H9 (cell line): ENCODE data around the gene LIMS1. TPM values are rescaled to one million over a fixed set of nuclear protein-coding genes. Genes with fewer than 3 reads are reported as not detected.

Experiments
- DNase-seq: peaks from one replicate; pipeline ENCODE4 v3.0.0-alpha.2; 2017
- H2AFZ ChIP-seq: one replicate; pipeline ENCODE4 v1.6.1; 2013; ENCODE audit warnings: mild to moderate bottlenecking, low read length, control low read depth, moderate library complexity
- H2AK5ac ChIP-seq: 2 replicates; pipeline ENCODE4 v1.6.1; 2013; ENCODE audit warnings: low read length, control low read depth, mixed read lengths; ENCODE audit not compliant: insufficient read length
- H2BK120ac ChIP-seq: one replicate; pipeline ENCODE4 v1.6.1; 2013; ENCODE audit warnings: low read depth, mild to moderate bottlenecking, low read length, control low read depth, inconsistent platforms; ENCODE audit not compliant: poor library complexity, severe bottlenecking
- H2BK12ac ChIP-seq: 2 replicates; pipeline ENCODE4 v1.6.1; 2013; ENCODE audit warnings: low read length, control low read depth, mixed read lengths, low read depth; ENCODE audit not compliant: insufficient read length
- H2BK15ac ChIP-seq: 2 replicates; pipeline ENCODE4 v1.6.1; 2013; ENCODE audit warnings: low read depth, low read length, control low read depth
- H2BK20ac ChIP-seq: one replicate; pipeline ENCODE4 v1.6.1; 2013; ENCODE audit warnings: low read depth, mild to moderate bottlenecking, low read length, control low read depth, inconsistent platforms; ENCODE audit not compliant: poor library complexity, severe bottlenecking
- H2BK5ac ChIP-seq: 2 replicates; pipeline ENCODE4 v1.6.1; 2013; ENCODE audit warnings: low read length, control low read depth, mixed read lengths; ENCODE audit not compliant: insufficient read length
- H3K14ac ChIP-seq: 2 replicates; pipeline ENCODE4 v1.6.1; 2013; ENCODE audit warnings: low read length, control low read depth; ENCODE audit not compliant: insufficient read depth
- H3K18ac ChIP-seq: 2 replicates; pipeline ENCODE4 v1.6.1; 2013; ENCODE audit warnings: low read depth, mild to moderate bottlenecking, mixed read lengths, low read length, control low read depth; ENCODE audit not compliant: insufficient read length
- H3K23ac ChIP-seq: 2 replicates; pipeline ENCODE4 v1.6.1; 2013; ENCODE audit warnings: low read length, control low read depth, mixed read lengths, low read depth; ENCODE audit not compliant: insufficient read length
- H3K23me2 ChIP-seq: 2 replicates; pipeline ENCODE4 v1.6.1; 2013; ENCODE audit warnings: low read depth, mild to moderate bottlenecking, mixed read lengths, low read length, control low read depth; ENCODE audit not compliant: insufficient read length, poor library complexity, severe bottlenecking
- H3K27ac ChIP-seq: 2 replicates; pipeline ENCODE4 v1.5.1; 2013; ENCODE audit warnings: low read length, control low read depth, mixed read lengths, low read depth; ENCODE audit not compliant: insufficient read length
- H3K27me3 ChIP-seq: 2 replicates; pipeline ENCODE4 v1.6.1; 2013; ENCODE audit warnings: low read length, control low read depth, inconsistent platforms; ENCODE audit not compliant: insufficient read depth
- H3K4ac ChIP-seq: 2 replicates; pipeline ENCODE4 v1.6.1; 2013; ENCODE audit warnings: low read depth, mild to moderate bottlenecking, control low read depth, inconsistent platforms, low read length, moderate library complexity
- H3K4me1 ChIP-seq: 2 replicates; pipeline ENCODE4 v1.6.1; 2013; ENCODE audit warnings: low read length, control low read depth, inconsistent platforms; ENCODE audit not compliant: insufficient read depth
- H3K4me2 ChIP-seq: 2 replicates; pipeline ENCODE4 v1.6.1; 2013; ENCODE audit warnings: low read length, control low read depth, mixed read lengths; ENCODE audit not compliant: insufficient read length, insufficient read depth
- H3K56ac ChIP-seq: 2 replicates; pipeline ENCODE4 v1.6.1; 2013; ENCODE audit warnings: low read depth, mild to moderate bottlenecking, mixed read lengths, low read length, control low read depth; ENCODE audit not compliant: insufficient read length
- H3K79me1 ChIP-seq: 2 replicates; pipeline ENCODE4 v1.6.1; 2013; ENCODE audit warnings: low read depth, mild to moderate bottlenecking, moderate library complexity, low read length, control low read depth, inconsistent platforms; ENCODE audit not compliant: insufficient read depth, poor library complexity, severe bottlenecking
- H3K79me2 ChIP-seq: 2 replicates; pipeline ENCODE4 v1.6.1; 2013; ENCODE audit warnings: low read length, control low read depth, inconsistent platforms; ENCODE audit not compliant: insufficient read depth
- H3K9ac ChIP-seq: 2 replicates; pipeline ENCODE4 v1.6.1; 2013; ENCODE audit warnings: low read length, control low read depth, mixed read lengths; ENCODE audit not compliant: insufficient read length; ENCODE audit errors: extremely low read depth
- H3K9me3 ChIP-seq: one replicate; pipeline ENCODE4 v1.6.1; 2013; ENCODE audit warnings: low read depth, low read length, inconsistent platforms; ENCODE audit not compliant: control insufficient read depth
- H3T11ph ChIP-seq: one replicate; pipeline ENCODE4 v1.6.1; 2013; ENCODE audit warnings: mild to moderate bottlenecking, low read length, control low read depth, inconsistent platforms
- H4K20me1 ChIP-seq: one replicate; pipeline ENCODE4 v1.6.1; 2013; ENCODE audit not compliant: control insufficient read depth, insufficient read length, insufficient read depth
- H4K5ac ChIP-seq: 2 replicates; pipeline ENCODE4 v1.6.1; 2013; ENCODE audit warnings: low read depth, mild to moderate bottlenecking, mixed read lengths, low read length, control low read depth; ENCODE audit not compliant: insufficient read length
- H4K8ac ChIP-seq: replicated peaks from 2 replicates; pipeline ENCODE4 v1.6.1; 2013; ENCODE audit warnings: low read length, control low read depth, mixed read lengths, low read depth; ENCODE audit not compliant: insufficient read length
- H4K91ac ChIP-seq: 2 replicates; pipeline ENCODE4 v1.6.1; 2013; ENCODE audit warnings: low read depth, mild to moderate bottlenecking, moderate library complexity, mixed read lengths, low read length, control low read depth; ENCODE audit not compliant: insufficient read length
- H3K27ac Mint-ChIP-seq, 3 experiments: 2 replicates in 2 of 3; 3 replicates in 1 of 3; pipeline ENCODE4 v1.8.0; 2020 to 2021; ENCODE audit warnings: mixed read lengths in 3 of 3, mild to moderate bottlenecking in 1 of 3, moderate library complexity in 1 of 3
- H3K27me3 Mint-ChIP-seq: 2 replicates; pipeline ENCODE4 v1.8.0; 2021; ENCODE audit warnings: low read depth, mild to moderate bottlenecking, moderate library complexity, mixed read lengths
- H3K36me3 Mint-ChIP-seq, 3 experiments: 2 replicates in 2 of 3; 3 replicates in 1 of 3; pipeline ENCODE4 v1.8.0; 2020 to 2021; ENCODE audit warnings: low read depth in 3 of 3, mixed read lengths in 3 of 3; ENCODE audit not compliant: insufficient read depth in 1 of 3
- H3K4me1 Mint-ChIP-seq, 2 experiments: 2 replicates each; pipeline ENCODE4 v1.8.0; 2020; ENCODE audit warnings: mixed read lengths in 2 of 2
- H3K4me3 Mint-ChIP-seq, 2 experiments: 2 replicates in 1 of 2; 3 replicates in 1 of 2; pipeline ENCODE4 v1.8.0; 2020 to 2021; ENCODE audit warnings: mild to moderate bottlenecking in 2 of 2, mixed read lengths in 2 of 2, moderate library complexity in 1 of 2
- H3K9me3 Mint-ChIP-seq, 2 experiments: 2 replicates in 1 of 2; 3 replicates in 1 of 2; pipeline ENCODE4 v1.8.0; 2020; ENCODE audit warnings: mild to moderate bottlenecking in 2 of 2, mixed read lengths in 2 of 2, moderate library complexity in 1 of 2
- WGBS: extraction: QIAGEN DNeasy Blood & Tissue Kit; methylation state at CpG from one replicate; pipeline ENCODE4 v1.1.7; 2013; ENCODE audit warnings: missing lambda C conversion rate, low lambda C conversion rate, mixed read lengths; ENCODE audit not compliant: insufficient read length; ENCODE audit errors: extremely low coverage; 5-methylcytosine and 5-hydroxymethylcytosine counted together
- total RNA-seq: library from RNA; stranded (reverse); gene quantifications from 2 replicates; pipeline ENCODE4 v1.2.1, GENCODE V29; 2021
- TF ChIP-seq, protein P1 (sequence below): fragments of 200-600 bp; sonication (generic); conservative IDR thresholded peaks from 3 replicates; pipeline ENCODE4 v1.8.0; 2021; ENCODE audit warnings: antibody characterized with exemption, mild to moderate bottlenecking

Gene LIMS1
- total RNA-seq, 1 experiment from 2014 or later, result 37.7 TPM

DNA sequence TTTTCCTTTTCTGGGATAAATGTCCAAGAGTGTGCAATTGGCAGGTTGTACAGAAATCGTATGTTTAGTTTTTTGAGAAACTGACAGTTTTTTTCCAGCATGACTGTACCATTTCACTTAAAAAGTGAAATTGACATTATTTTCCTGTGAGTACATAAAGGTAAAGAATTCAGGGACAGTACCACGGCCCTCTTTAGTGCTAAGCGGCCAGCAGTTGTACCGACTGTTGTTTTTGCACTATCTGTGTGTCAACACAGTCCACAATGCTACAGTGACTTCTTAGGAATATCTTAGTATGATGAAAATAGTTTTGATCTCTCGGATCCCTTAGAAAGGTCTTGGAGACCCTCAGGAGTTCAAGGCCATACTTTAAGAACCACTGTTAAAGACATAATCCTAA is 2.6 kb downstream of the LIMS1 start:
- H3K4me1 ChIP-seq, result no peaks in the 10 kb centered on the region
- Mint-ChIP-seq H3K27ac (no peak overlapping the region), H3K4me1 (peaks cover 28 to 33% of the 10 kb centered on the region in 2 experiments), H3K27me3 (peaks cover 8% of the 10 kb centered on the region), H3K36me3 (peaks cover 0 to 2% (median under 1%) of the 10 kb centered on the region in 3 experiments; a peak in 3 of 7 replicates), H3K9me3 (no peaks in the 10 kb centered on the region), H3K4me3 (no peak overlapping the region)
- no peaks in the 10 kb centered on the region for H3K23me2 ChIP-seq
- H4K91ac ChIP-seq, result no peak overlapping the region
- H3K79me2 ChIP-seq, result peaks cover 10% of the 10 kb centered on the region; the same call in 1 of the 2 replicates
- no peak overlapping the region for H3K4me2 ChIP-seq
- WGBS, result no CpG with 5 or more reads among the region's 5 CpGs
- H4K8ac ChIP-seq, result no peak overlapping the region
- no peak overlapping the region for H3K4ac ChIP-seq
- H3K79me1 ChIP-seq, result peaks cover 5% of the 10 kb centered on the region
- H2BK12ac ChIP-seq, result no peak overlapping the region
- no peak overlapping the region for H2AFZ ChIP-seq
- no peak overlapping the region for H3K27ac ChIP-seq
- no peak overlapping the region for H3T11ph ChIP-seq
- H2BK120ac ChIP-seq, result no peak overlapping the region
- H2BK5ac ChIP-seq, result no peak overlapping the region
- H4K5ac ChIP-seq, result no peak overlapping the region
- H2AK5ac ChIP-seq, result no peak overlapping the region
- no peak overlapping the region for H3K56ac ChIP-seq
- no peaks in the 10 kb centered on the region for H3K9me3 ChIP-seq
- H2BK15ac ChIP-seq, result no peak overlapping the region
- no peak for DNase-seq
- no peak overlapping the region for H3K14ac ChIP-seq
- H3K18ac ChIP-seq, result no peak overlapping the region
- H3K9ac ChIP-seq, result no peak overlapping the region
- H3K23ac ChIP-seq, result no peak overlapping the region
- no peak overlapping the region for H2BK20ac ChIP-seq
- TF ChIP-seq, protein P1, sequence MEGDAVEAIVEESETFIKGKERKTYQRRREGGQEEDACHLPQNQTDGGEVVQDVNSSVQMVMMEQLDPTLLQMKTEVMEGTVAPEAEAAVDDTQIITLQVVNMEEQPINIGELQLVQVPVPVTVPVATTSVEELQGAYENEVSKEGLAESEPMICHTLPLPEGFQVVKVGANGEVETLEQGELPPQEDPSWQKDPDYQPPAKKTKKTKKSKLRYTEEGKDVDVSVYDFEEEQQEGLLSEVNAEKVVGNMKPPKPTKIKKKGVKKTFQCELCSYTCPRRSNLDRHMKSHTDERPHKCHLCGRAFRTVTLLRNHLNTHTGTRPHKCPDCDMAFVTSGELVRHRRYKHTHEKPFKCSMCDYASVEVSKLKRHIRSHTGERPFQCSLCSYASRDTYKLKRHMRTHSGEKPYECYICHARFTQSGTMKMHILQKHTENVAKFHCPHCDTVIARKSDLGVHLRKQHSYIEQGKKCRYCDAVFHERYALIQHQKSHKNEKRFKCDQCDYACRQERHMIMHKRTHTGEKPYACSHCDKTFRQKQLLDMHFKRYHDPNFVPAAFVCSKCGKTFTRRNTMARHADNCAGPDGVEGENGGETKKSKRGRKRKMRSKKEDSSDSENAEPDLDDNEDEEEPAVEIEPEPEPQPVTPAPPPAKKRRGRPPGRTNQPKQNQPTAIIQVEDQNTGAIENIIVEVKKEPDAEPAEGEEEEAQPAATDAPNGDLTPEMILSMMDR, result no peak
- H3K27me3 ChIP-seq, result no peaks in the 10 kb centered on the region; the same call in 1 of the 2 replicates
- H4K20me1 ChIP-seq, result no peaks in the 10 kb centered on the region
